Ovary (tissue), 10 donors: Measurements from ENCODE around the gene HINT2. TPM values are rescaled to one million over a fixed set of nuclear protein-coding genes. Genes with fewer than 3 reads are reported as not detected.

Source experiments
- DNase-seq, 5 donors: peaks; one replicate each; pipeline ENCODE4 v3.0.0-alpha.2; 2019 to 2020
- H3K27ac ChIP-seq, 2 donors: fragments of 200-600 bp; one replicate each; pipeline versions ENCODE4 v1.5.1 to v1.8.0; 2019 to 2022
- H3K27me3 ChIP-seq: fragments of 200-600 bp; one replicate; pipeline ENCODE4 v1.8.0; 2022
- H3K36me3 ChIP-seq: fragments of 200-600 bp; sonication (generic); one replicate; pipeline ENCODE4 v1.5.1; 2019
- H3K4me1 ChIP-seq: one replicate; pipeline ENCODE4 v1.8.1; 2013; ENCODE audit warnings: mild to moderate bottlenecking, moderate library complexity; ENCODE audit not compliant: insufficient read depth
- H3K4me3 ChIP-seq: fragments of 200-600 bp; sonication (generic); one replicate; pipeline ENCODE4 v1.5.1; 2017
- H3K9me3 ChIP-seq, 2 donors: fragments of 200-600 bp in 1 of 2; sonication (generic) in 1 of 2; one replicate each; pipeline versions ENCODE4 v1.5.1 to v1.8.1; 2013 to 2019; ENCODE audit warnings: mild to moderate bottlenecking in 1 of 2, moderate library complexity in 1 of 2
- CTCF ChIP-seq, 3 donors: fragments of 450-650 bp in 2 of 3; fragments of 200-600 bp in 1 of 3; IDR thresholded peaks; one replicate each; pipeline versions ENCODE4 v1.5.1 to v1.8.0; 2016 to 2022; ENCODE audit warnings: antibody characterized with exemption in 3 of 3, mild to moderate bottlenecking in 1 of 3
- EP300 ChIP-seq: sonication (generic); formaldehyde crosslinking; IDR thresholded peaks from one replicate; pipeline ENCODE4 v1.6.1; 2017; ENCODE audit warnings: antibody characterized with exemption
- POLR2A ChIP-seq: fragments of 450-650 bp; IDR thresholded peaks from one replicate; pipeline ENCODE4 v1.6.1; 2017; ENCODE audit warnings: antibody characterized with exemption, mild to moderate bottlenecking, moderate library complexity
- WGBS, 3 donors: extraction: QIAGEN DNeasy Blood & Tissue Kit in 1 of 3; methylation state at CpG; one replicate each; pipeline versions ENCODE4 v1.1.5 to v1.1.7; 2013 to 2017; 5-methylcytosine and 5-hydroxymethylcytosine counted together
- intact Hi-C, 4 donors: fragments of 100-400 bp; cut with DNase I; formaldehyde crosslinking; loops; one replicate each; pipeline versions ENCODE4 v1.11.0 to v1.15.1; 2022 to 2023
- long read RNA-seq, 3 donors: library from polyadenylated mRNA in 2 of 3; unstranded in 2 of 3; transcript quantifications; one replicate each; pipeline ENCODE4 v2.0.0 and lab custom pipeline, GENCODE V29; 2021 to 2026
- polyA plus RNA-seq, 2 donors: library from polyadenylated mRNA; stranded (reverse); fragments of 200-250 nt in 1 of 2; fragments of 350-450 nt in 1 of 2; fragmentation: Illumina TruSeq in 1 of 2; extraction: RNeasy Lipid Tissue Mini Kit (QIAGEN cat#74804) in 1 of 2; gene quantifications; one replicate each; pipeline ENCODE4 v1.2.3, GENCODE V29; 2013 to 2014
- total RNA-seq, 7 donors: library from RNA; depleted of rRNA in 2 of 7; stranded (reverse); fragments of >200 nt in 2 of 7; fragmentation: NEBNext Ultra II Directional in 3 of 7; extraction: Animal tissue kit (Norgen Biotek cat#: 25700) in 3 of 7; gene quantifications; one replicate each; pipeline versions ENCODE4 v1.1.0 to v1.2.4, GENCODE V29; 2016 to 2023
- donor health status: DM: no; HTN: no; CAD: no; lungs with moderate emphysema.
- donor health status: DM: no; HTN: no; CAD: no.
- donor health status: Bipolar disorder and iron deficiency.
- donor health status: DM: yes; HTN: yes; CAD: no.
- donor health status: DM: no; HTN: no; CAD: no.
- donor health status: DM: yes; HTN: yes; CAD: no.

HINT2 gene
- total RNA-seq: 10 to 100 TPM; 14.9 to 38.0 (median 24.9) TPM
- 10 to 100 TPM; 26.1 to 36.0 TPM for polyA plus RNA-seq
- long read RNA-seq, donor 1, partial matches to known transcripts: 1 of 3 reads
- long read RNA-seq, donor 1, other reads (novel, unspliced or antisense): 0 of 3 reads
- long read RNA-seq, donor 2, transcript HINT2-201 (5 exons, 628 nt): major isoform, 66 of 71 reads
- long read RNA-seq, donor 2, partial matches to known transcripts: 0 of 71 reads
- long read RNA-seq, donor 2, other reads (novel, unspliced or antisense): 0 of 71 reads
- long read RNA-seq, donor 3, transcript HINT2-201 (5 exons, 628 nt): major isoform, 17 of 21 reads
- long read RNA-seq, donor 3, partial matches to known transcripts: 2 of 21 reads
- long read RNA-seq, donor 3, other reads (novel, unspliced or antisense): 1 of 21 reads

DNA sequence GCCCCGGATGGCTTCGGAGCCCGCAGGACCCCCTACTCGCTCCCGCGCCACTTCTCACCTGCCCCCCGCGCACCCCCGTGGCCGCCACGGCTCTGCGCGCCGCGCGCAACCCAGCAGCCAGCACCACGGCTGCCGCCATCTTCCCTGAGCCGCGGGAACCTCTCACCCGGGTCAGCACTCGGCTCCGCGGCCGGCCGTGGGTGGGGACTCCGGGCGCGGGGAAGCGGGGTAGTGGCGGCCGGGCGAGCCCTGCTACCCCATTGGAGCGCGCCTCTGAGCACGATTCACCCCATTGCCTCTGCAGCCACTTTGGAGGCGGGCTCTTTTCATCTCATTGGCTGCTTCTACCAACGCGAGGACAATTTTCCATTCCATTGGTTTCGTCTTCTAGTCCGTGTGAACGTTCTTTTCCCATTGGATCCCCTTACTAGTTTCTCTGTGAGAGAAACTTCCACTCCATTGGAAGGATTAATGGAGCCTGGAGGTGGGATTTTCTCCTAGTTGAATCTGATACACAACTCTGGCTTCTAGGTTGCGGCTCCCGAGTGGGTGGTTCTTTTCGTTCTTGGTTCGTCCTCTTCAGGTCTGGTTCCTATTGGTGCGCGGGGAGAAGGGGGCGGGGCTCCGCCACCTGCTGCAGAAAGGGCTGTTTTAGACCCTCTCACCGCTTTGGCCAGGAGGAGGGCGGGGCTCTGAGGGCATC lies at the start of gene HINT2:
HINT2 (minus strand) TSS at position 202 of the 703 bp plus-strand sequence; CDS start at position 139, 63 bp downstream.
- Histone ChIP-seq H3K9me3 (no peaks in the 10 kb centered on the region), H3K36me3 (no peaks in the 10 kb centered on the region), H3K4me3 (peak within 1 kb of the TSS; percentile 74), H3K27me3 (no peaks in the 10 kb centered on the region), H3K27ac (peak within 1 kb of the TSS; percentile 89 to 96), H3K4me1 (peaks cover 2% of the 10 kb centered on the region)
- intact Hi-C loops: loop anchor here in 1 of 4 donors (5.0 kb wide), 1 partner anchor 78 kb away; no protein-coding TSS in a partner anchor
- DNase-seq: peak; percentile 92 to 96 (median 93)
- 0 to 1% (median 0%) methylated on average over 45 to 52 of the region's 52 CpGs for WGBS, 3 donors
- TF ChIP-seq EP300 (no peak), POLR2A (peak; percentile 91), CTCF (IDR thresholded peaks at IDR 0.05) (peak in 2 of 3 donors; percentile 10 to 26)

GRCh38 chr9:35863583-35863982 lies 48.7 kb upstream of the HINT2 start:
- Histone ChIP-seq H3K27ac (no peak overlapping the region), H3K36me3 (no peaks in the 10 kb centered on the region), H3K9me3 (no peaks in the 10 kb centered on the region), H3K4me1 (no peaks in the 10 kb centered on the region), H3K27me3 (no peaks in the 10 kb centered on the region), H3K4me3 (no peak overlapping the region)
- intact Hi-C loops: loop anchor here in 1 of 4 donors (10.0 kb wide), 1 partner anchor 79 kb away; no protein-coding TSS in a partner anchor
- no peak for TF ChIP-seq CTCF (IDR thresholded peaks at IDR 0.05)
- TF ChIP-seq EP300: no peak
- TF ChIP-seq POLR2A: no peak
- 68 to 76% (median 72%) methylated on average over 8 of the region's 8 CpGs for WGBS, 3 donors
- DNase-seq: no peak

GRCh38 chr9:35862328-35862727 lies 47.5 kb upstream of the HINT2 start:
- no peak for DNase-seq
- WGBS, 3 donors: 80 to 92% (median 81%) methylated on average over 4 of the region's 4 CpGs

More at GRCh38 chr9:35862328-35862727, 47.5 kb upstream of the HINT2 start:
- Histone ChIP-seq H3K27me3 (no peaks in the 10 kb centered on the region), H3K27ac (no peak overlapping the region), H3K4me3 (no peak overlapping the region), H3K4me1 (no peaks in the 10 kb centered on the region), H3K9me3 (no peaks in the 10 kb centered on the region), H3K36me3 (no peaks in the 10 kb centered on the region)
- intact Hi-C loops: loop anchor here in 1 of 4 donors (10.0 kb wide), 1 partner anchor 78 kb away; no protein-coding TSS in a partner anchor
- TF ChIP-seq EP300: no peak
- no peak for TF ChIP-seq CTCF (IDR thresholded peaks at IDR 0.05)
- no peak for TF ChIP-seq POLR2A
